Mesenchymal stem cell (in vitro differentiated cells and primary cell): Measurements from ENCODE around the gene CYTH3.

ENCODE experiments used
- DNase-seq: peaks from one replicate; pipeline ENCODE4 v3.0.0-alpha.2; 2013
- H2AFZ ChIP-seq: one replicate; pipeline ENCODE4 v1.6.1; 2013; ENCODE audit warnings: low read depth, mild to moderate bottlenecking, control low read depth, inconsistent platforms, low read length, moderate library complexity
- H2AK5ac ChIP-seq: 2 replicates; pipeline ENCODE4 v1.6.1; 2013; ENCODE audit warnings: low read length, moderate library complexity, mild to moderate bottlenecking, inconsistent platforms; ENCODE audit not compliant: severe bottlenecking
- H2BK120ac ChIP-seq: one replicate; pipeline ENCODE4 v1.6.1; 2013; ENCODE audit warnings: low read depth, mild to moderate bottlenecking, inconsistent platforms, low read length, moderate library complexity
- H2BK12ac ChIP-seq, 2 experiments: one replicate each; pipeline ENCODE4 v1.6.1; 2013; ENCODE audit warnings: inconsistent platforms in 2 of 2, low read length in 2 of 2, mild to moderate bottlenecking in 2 of 2, moderate library complexity in 2 of 2, control low read depth in 1 of 2
- H2BK15ac ChIP-seq: one replicate; pipeline ENCODE4 v1.6.1; 2013; ENCODE audit warnings: mild to moderate bottlenecking, low read depth, inconsistent platforms; ENCODE audit not compliant: poor library complexity, severe bottlenecking
- H2BK5ac ChIP-seq: 2 replicates; pipeline ENCODE4 v1.6.1; 2013; ENCODE audit warnings: low read depth, mild to moderate bottlenecking, low read length, control low read depth, inconsistent platforms; ENCODE audit not compliant: poor library complexity, severe bottlenecking
- H3K14ac ChIP-seq, 2 experiments: one replicate each; pipeline ENCODE4 v1.6.1; 2013; ENCODE audit warnings: inconsistent platforms in 2 of 2, low read length in 2 of 2, control low read depth in 1 of 2, mild to moderate bottlenecking in 1 of 2, moderate library complexity in 1 of 2
- H3K18ac ChIP-seq, 2 experiments: one replicate each; pipeline ENCODE4 v1.6.1; 2013; ENCODE audit warnings: inconsistent platforms in 2 of 2, low read length in 2 of 2, control low read depth in 1 of 2, low read depth in 1 of 2, mild to moderate bottlenecking in 1 of 2
- H3K23ac ChIP-seq, 2 experiments: one replicate each; pipeline ENCODE4 v1.6.1; 2013; ENCODE audit warnings: inconsistent platforms in 2 of 2, low read length in 2 of 2, mild to moderate bottlenecking in 2 of 2, moderate library complexity in 2 of 2, control low read depth in 1 of 2
- H3K27ac ChIP-seq: 2 replicates; pipeline ENCODE4 v1.5.1; 2013; ENCODE audit warnings: mild to moderate bottlenecking, moderate library complexity, low read length, control low read depth, inconsistent platforms; ENCODE audit not compliant: poor library complexity, severe bottlenecking
- H3K27me3 ChIP-seq, 2 experiments: 2 replicates each; pipeline versions ENCODE4 v1.6.1 to v1.7.0; 2013; ENCODE audit warnings: low read length in 2 of 2, mild to moderate bottlenecking in 2 of 2, moderate library complexity in 2 of 2, control low read depth in 1 of 2, inconsistent platforms in 1 of 2; ENCODE audit not compliant: control insufficient read depth in 1 of 2, insufficient read depth in 1 of 2
- H3K36me3 ChIP-seq, 2 experiments: 2 replicates each; pipeline versions ENCODE4 v1.6.1 to v1.7.0; 2013; ENCODE audit warnings: low read length in 2 of 2, control low read depth in 1 of 2, inconsistent platforms in 1 of 2, low read depth in 1 of 2, mild to moderate bottlenecking in 1 of 2; ENCODE audit not compliant: insufficient read depth in 2 of 2, control insufficient read depth in 1 of 2
- H3K4ac ChIP-seq, 2 experiments: one replicate each; pipeline ENCODE4 v1.6.1; 2013; ENCODE audit warnings: inconsistent platforms in 2 of 2, low read length in 2 of 2, mild to moderate bottlenecking in 2 of 2, moderate library complexity in 2 of 2, control low read depth in 1 of 2, low read depth in 1 of 2
- H3K4me1 ChIP-seq: 2 replicates; pipeline ENCODE4 v1.6.1; 2013; ENCODE audit warnings: low read depth, low read length, control low read depth; ENCODE audit not compliant: control insufficient read depth, insufficient read depth
- H3K4me2 ChIP-seq: 2 replicates; pipeline ENCODE4 v1.6.1; 2013; ENCODE audit warnings: low read length, mild to moderate bottlenecking, inconsistent platforms; ENCODE audit not compliant: poor library complexity, severe bottlenecking
- H3K4me3 ChIP-seq, 2 experiments: 2 replicates each; pipeline versions ENCODE4 v1.5.1 to v1.7.0; 2013; ENCODE audit warnings: low read length in 2 of 2, mild to moderate bottlenecking in 2 of 2, control low read depth in 1 of 2, low read depth in 1 of 2; ENCODE audit not compliant: insufficient read depth in 1 of 2
- H3K79me1 ChIP-seq: replicated peaks from 2 replicates; pipeline ENCODE4 v1.6.1; 2013; ENCODE audit warnings: mild to moderate bottlenecking, control low read depth, low read length, inconsistent platforms; ENCODE audit not compliant: poor library complexity, severe bottlenecking
- H3K9ac ChIP-seq: 2 replicates; pipeline ENCODE4 v1.7.0; 2013; ENCODE audit warnings: mild to moderate bottlenecking, low read length, moderate library complexity
- H3K9me3 ChIP-seq: 2 replicates; pipeline ENCODE4 v1.7.0; 2013; ENCODE audit warnings: mild to moderate bottlenecking, low read length; ENCODE audit not compliant: control insufficient read depth
- H4K8ac ChIP-seq: one replicate; pipeline ENCODE4 v1.6.1; 2013; ENCODE audit warnings: inconsistent platforms, mild to moderate bottlenecking, low read length, moderate library complexity
- H4K91ac ChIP-seq: one replicate; pipeline ENCODE4 v1.6.1; 2013; ENCODE audit warnings: mild to moderate bottlenecking, low read length, inconsistent platforms
- WGBS: methylation state at CpG from one replicate; pipeline ENCODE4 v1.1.7; 2013; ENCODE audit warnings: mixed read lengths; 5-methylcytosine and 5-hydroxymethylcytosine counted together

The CYTH3 gene

DNA sequence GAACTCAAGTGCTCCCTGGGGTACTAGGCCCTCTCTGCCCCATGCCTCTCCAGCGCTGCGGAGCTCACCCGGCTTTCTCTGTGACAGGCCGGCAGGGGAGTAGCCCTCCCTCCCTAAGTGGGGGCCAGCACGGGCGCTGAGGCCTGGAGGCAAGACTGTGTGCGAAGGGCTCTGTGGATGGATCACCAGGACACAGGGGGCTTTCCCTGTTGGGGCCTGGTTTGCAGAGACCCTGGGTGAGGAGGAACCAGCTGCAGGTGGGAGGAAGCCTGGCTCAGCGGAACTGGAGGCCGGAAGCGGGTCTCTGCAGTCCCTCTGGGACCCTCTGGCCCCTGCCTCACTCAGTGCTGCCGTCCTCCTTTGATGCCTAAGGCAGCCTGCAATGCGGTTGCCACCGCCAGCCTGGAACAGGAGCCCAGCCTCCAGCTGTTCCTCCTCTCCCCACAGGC, 106.0 kb downstream of the CYTH3 start:
- WGBS = 84% methylated on average over 13 of the region's 13 CpGs
- DNase-seq = no peak
- H2BK120ac ChIP-seq = no peak overlapping the region
- H3K27ac ChIP-seq = no peak overlapping the region
- H3K9me3 ChIP-seq = no peaks in the 10 kb centered on the region
- no peak overlapping the region for H4K91ac ChIP-seq
- H2AFZ ChIP-seq = no peak overlapping the region
- H3K23ac ChIP-seq = no peak overlapping the region
- no peak overlapping the region for H3K4ac ChIP-seq
- peaks cover 83 to 87% of the 10 kb centered on the region in 2 experiments for H3K36me3 ChIP-seq
- H3K14ac ChIP-seq = no peak overlapping the region
- no peak overlapping the region for H3K4me3 ChIP-seq
- no peak overlapping the region for H2BK15ac ChIP-seq
- no peak overlapping the region for H2AK5ac ChIP-seq
- no peak overlapping the region for H3K9ac ChIP-seq
- no peak overlapping the region for H4K8ac ChIP-seq
- peaks cover 5% of the 10 kb centered on the region for H3K4me1 ChIP-seq
- peak overlapping the region in 1 of 2 experiments; percentile 4 for H3K18ac ChIP-seq
- no peaks in the 10 kb centered on the region for H3K27me3 ChIP-seq
- H2BK12ac ChIP-seq = no peak overlapping the region
- peaks cover 18% of the 10 kb centered on the region for H3K79me1 ChIP-seq
- no peak overlapping the region for H3K4me2 ChIP-seq
- no peak overlapping the region for H2BK5ac ChIP-seq

DNA sequence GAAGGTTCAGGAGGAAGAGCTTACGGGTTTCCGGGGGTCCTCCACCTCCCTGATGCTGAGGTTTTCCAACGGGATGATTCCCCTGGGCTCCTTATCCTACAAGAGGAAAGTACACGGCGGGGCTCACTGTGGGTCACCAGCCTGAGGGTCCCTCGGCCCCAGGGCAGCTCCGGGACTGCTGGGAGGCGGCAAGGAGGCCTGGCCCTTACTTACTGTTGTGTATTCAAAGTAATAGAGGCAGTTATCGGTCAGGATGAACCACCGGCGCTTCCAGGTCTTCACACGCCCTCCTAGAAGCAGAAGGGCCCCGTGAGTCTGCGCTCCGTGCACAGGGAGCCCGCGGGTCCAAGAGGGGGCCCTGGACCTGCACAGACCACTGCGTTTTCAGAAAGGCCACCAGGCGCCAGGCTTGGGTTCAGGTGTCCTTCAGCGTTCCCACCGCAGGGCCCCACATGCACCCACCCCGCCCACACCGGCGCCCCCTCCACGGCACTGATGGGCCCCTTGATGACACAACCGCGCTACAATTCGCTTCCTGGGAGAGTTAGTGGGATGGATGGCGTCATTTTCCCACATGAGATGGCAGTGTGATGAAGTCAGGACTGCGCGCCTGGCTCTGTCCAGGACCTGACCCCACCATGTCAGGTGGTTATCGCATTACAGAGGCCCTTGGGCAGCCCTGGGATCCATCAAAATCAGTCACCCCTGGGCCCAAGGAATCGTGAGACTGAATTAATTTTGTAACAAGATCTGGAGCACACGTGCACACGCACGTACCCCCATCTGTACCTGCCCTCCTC, 106.7 kb downstream of the CYTH3 start:
- no peak overlapping the region for H2BK12ac ChIP-seq
- H3K23ac ChIP-seq = no peak overlapping the region
- H2AFZ ChIP-seq = no peak overlapping the region
- H4K8ac ChIP-seq = peak overlapping the region; percentile 67
- WGBS = 95% methylated on average over 36 of the region's 36 CpGs
- H2BK15ac ChIP-seq = no peak overlapping the region
- H2BK5ac ChIP-seq = no peak overlapping the region
- no peak overlapping the region for H3K27ac ChIP-seq
- H3K18ac ChIP-seq = no peak overlapping the region
- H3K36me3 ChIP-seq = peaks cover 80 to 85% of the 10 kb centered on the region in 2 experiments
- no peak overlapping the region for H4K91ac ChIP-seq
- no peak overlapping the region for H3K9ac ChIP-seq
- H2AK5ac ChIP-seq = no peak overlapping the region
- no peak overlapping the region for H3K4ac ChIP-seq
- DNase-seq = no peak
- no peaks in the 10 kb centered on the region for H3K9me3 ChIP-seq
- no peak overlapping the region for H3K4me2 ChIP-seq
- H2BK120ac ChIP-seq = no peak overlapping the region
- no peak overlapping the region for H3K14ac ChIP-seq
- H3K4me3 ChIP-seq = no peak overlapping the region
- H3K79me1 ChIP-seq = peaks cover 18% of the 10 kb centered on the region
- peaks cover 5% of the 10 kb centered on the region for H3K4me1 ChIP-seq
- no peaks in the 10 kb centered on the region for H3K27me3 ChIP-seq

DNA sequence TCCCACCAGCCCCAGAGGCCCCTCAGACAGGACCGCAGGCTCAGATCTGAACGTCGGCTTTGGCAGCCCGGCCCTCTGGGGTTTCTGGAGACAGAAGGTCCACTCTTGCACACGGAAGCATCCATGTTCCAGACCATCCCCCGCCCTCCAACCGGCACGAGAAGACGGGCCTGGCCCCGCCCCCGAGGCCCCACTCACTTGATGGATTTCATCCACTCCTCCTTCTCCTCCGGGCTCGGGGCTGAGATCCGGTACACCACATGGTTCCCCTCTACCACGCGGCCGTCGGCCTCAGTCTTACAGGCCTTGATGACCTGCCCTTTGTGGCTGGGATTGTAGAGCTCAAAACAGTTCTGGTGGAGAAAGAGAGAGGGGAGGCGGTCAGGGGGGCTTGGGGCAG, 107.3 kb downstream of the CYTH3 start:
- Histone ChIP-seq H2AK5ac (no peak overlapping the region), H3K18ac (no peak overlapping the region), H2BK120ac (no peak overlapping the region), H3K4me2 (no peak overlapping the region), H3K23ac (no peak overlapping the region), H4K8ac (peak overlapping the region; percentile 21), H3K9me3 (no peaks in the 10 kb centered on the region), H3K27me3 (no peaks in the 10 kb centered on the region), H2BK5ac (no peak overlapping the region), H3K9ac (no peak overlapping the region), H3K79me1 (peaks cover 18% of the 10 kb centered on the region), H2BK12ac (peak overlapping the region in 1 of 2 experiments; percentile 9), H4K91ac (no peak overlapping the region), H2BK15ac (no peak overlapping the region), H3K14ac (no peak overlapping the region), H3K4ac (no peak overlapping the region), H3K4me3 (no peak overlapping the region), H2AFZ (no peak overlapping the region), H3K36me3 (peaks cover 74 to 81% of the 10 kb centered on the region in 2 experiments), H3K27ac (no peak overlapping the region), H3K4me1 (peaks cover 5% of the 10 kb centered on the region)
- DNase-seq = no peak
- 95% methylated on average over 19 of the region's 19 CpGs for WGBS

DNA sequence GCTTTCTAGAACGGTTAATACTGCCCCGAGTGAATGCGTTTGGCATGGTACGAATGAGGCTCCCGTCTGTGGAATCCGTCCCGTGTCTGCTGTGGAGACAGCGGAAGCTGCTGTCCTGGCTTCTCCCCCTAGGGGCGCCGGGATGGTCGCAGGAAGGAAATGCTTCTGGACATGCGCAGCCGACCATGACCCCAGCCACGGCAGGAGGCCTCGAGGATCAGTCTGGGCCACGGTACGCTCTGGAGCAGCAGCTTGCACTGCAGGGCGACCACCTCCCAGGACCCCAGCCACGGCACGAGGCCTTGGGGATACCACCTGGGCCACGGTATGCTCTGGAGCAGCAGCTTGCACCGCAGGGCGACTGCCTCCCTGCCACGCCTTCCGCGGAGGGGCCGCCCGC, 107.9 kb downstream of the CYTH3 start:
- Histone ChIP-seq H2AFZ (no peak overlapping the region), H3K23ac (no peak overlapping the region), H3K4me3 (no peak overlapping the region), H3K14ac (no peak overlapping the region), H4K8ac (no peak overlapping the region), H3K36me3 (peaks cover 72 to 79% of the 10 kb centered on the region in 2 experiments), H3K4me1 (peaks cover 4% of the 10 kb centered on the region), H3K4ac (no peak overlapping the region), H3K9ac (no peak overlapping the region), H3K18ac (no peak overlapping the region), H3K27me3 (no peaks in the 10 kb centered on the region), H3K27ac (no peak overlapping the region), H4K91ac (peak overlapping the region; percentile 65), H3K9me3 (no peaks in the 10 kb centered on the region), H3K79me1 (peaks cover 19% of the 10 kb centered on the region), H2BK12ac (peak overlapping the region in 1 of 2 experiments; percentile 9), H2BK5ac (no peak overlapping the region), H2BK120ac (no peak overlapping the region), H3K4me2 (no peak overlapping the region), H2AK5ac (no peak overlapping the region), H2BK15ac (no peak overlapping the region)
- DNase-seq = peak; percentile 11
- 90% methylated on average over 28 of the region's 28 CpGs for WGBS
